Stimulated activated CD8-positive, alpha-beta memory T cell treated with anti-CD3 and anti-CD28 coated beads, Interleukin-12 subunit alpha, Interleukin-12 subunit beta, amount 100 ng/mL, for 24 hours (primary cell): ENCODE results near the gene EAF1.
"Not testable (repeated sequence)": the region's sequence is repeated elsewhere in the genome, so short reads cannot be mapped to it uniquely, and the experiment has no call there.

Experiments
- DNase-seq: peaks from one replicate; pipeline ENCODE4 v3.0.0-alpha.2; 2020; ENCODE audit errors: extremely low read depth

EAF1 gene

GRCh38 chr3:15452156-15452555, 24.8 kb downstream of the EAF1 start:
- no peak for DNase-seq

DNA sequence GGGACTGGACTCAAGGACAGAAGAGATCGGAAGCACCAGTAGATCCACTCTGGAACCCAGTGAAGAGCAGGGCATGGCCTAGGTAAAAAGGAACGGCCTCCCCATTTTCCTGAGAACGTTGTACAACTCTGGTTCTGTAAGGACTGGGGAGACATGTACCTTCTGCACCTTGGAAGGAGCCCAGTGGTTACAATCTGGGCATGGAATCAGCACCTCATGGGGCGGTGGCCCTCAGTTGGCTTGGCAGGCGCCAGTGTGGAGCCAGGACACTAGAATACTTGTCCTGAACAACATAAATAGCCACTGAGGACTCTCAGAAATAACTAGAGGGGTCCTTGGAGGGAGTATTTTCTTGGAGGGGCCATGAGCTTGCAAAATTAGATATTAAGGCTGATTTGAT, 25.6 kb downstream of the EAF1 start:
- no peak for DNase-seq

GRCh38 chr3:15453501-15453900, 26.1 kb downstream of the EAF1 start:
- no peak for DNase-seq

DNA sequence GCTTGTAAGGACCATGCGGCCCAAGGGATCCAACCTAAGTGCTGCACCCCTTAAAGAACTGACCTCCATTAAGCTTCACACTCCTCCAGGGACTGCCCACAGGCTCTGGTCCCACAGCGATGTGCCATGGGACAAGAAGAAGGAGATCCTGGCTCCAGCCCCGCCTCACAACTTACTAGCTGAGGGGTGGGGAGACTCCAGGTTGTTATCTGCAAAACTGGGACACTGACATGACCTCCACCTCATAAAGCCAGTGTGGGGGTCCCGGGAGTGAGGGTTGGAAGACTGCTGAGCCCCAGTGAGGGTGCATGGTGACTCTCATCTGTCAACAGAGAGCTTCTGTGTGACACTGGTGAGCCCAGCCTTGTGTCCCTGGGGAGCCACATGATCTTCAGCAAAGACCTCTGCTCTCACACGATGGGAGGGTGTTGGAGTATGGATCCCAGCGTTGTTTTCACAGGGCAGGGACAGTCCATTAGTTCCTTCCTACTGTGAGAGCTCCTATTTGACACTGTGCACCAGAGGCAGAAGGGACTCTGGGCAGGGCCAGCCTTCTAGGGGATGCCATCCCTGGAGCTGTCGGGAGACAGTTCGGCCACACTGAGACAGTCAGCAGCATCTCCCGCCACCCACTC, 26.7 kb downstream of the EAF1 start:
- no peak for DNase-seq

DNA sequence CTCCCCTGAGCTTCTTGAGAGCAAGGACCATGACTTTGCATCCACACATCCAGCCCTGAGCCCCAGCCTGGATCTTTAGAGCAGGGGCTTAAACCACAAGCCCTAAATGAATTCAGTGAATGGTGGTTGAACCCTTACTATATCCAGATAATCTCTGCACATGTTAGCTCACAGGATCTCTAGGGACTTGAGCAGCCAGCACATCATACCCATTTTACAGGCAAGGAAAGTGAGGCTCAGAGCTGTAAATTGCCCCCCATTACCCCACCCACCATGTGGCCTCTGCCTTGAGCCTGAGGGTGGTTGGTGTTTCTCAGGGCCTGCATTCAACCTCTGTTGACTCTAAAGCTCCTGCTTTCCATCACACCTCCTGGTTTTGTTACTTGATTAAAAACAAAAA, 27.6 kb downstream of the EAF1 start:
- DNase-seq, result no peak

- no peak for DNase-seq
Measured at GRCh38 chr3:15455756-15456155, 28.4 kb downstream of the EAF1 start.

DNA sequence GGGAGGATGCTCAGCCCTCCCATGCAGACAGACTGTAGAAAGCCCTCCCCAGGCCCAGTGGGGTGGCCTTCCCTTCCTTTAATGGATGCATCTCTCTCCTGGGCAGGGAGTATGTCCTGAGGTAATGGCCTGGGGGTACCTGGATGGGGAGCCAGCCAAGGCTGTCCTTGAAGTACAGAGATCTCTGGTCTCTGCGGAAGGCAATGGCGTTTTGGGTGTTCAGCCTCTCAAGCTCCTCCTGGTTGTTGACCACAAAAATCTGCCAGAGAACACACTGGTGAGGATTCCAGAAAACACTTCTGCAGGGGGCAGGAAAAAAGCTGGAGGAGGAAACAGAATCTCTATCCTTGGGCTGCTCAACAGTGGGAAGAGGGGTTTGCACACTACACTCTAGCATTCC, 28.9 kb downstream of the EAF1 start:
- no peak for DNase-seq

DNA sequence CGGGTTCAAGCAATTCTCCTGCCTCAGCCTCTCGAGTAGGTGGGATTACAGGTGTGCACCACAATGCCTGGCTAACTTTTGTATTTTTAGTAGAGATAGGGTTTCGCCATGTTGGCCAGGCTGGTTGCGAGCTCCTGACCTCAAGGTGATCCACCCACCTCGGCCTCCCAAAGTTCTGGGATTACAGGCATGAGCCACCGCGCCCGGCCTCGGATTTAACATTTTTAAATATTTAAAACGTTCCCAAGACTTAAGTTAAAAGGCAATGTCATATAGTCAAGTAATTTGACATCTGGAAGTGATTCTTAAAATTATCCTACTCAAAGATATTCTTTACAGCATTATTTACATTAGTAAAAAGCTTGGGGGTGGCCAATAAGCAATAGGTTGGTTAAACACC, 29.5 kb downstream of the EAF1 start:
- DNase-seq, result not testable (repeated sequence)

DNA sequence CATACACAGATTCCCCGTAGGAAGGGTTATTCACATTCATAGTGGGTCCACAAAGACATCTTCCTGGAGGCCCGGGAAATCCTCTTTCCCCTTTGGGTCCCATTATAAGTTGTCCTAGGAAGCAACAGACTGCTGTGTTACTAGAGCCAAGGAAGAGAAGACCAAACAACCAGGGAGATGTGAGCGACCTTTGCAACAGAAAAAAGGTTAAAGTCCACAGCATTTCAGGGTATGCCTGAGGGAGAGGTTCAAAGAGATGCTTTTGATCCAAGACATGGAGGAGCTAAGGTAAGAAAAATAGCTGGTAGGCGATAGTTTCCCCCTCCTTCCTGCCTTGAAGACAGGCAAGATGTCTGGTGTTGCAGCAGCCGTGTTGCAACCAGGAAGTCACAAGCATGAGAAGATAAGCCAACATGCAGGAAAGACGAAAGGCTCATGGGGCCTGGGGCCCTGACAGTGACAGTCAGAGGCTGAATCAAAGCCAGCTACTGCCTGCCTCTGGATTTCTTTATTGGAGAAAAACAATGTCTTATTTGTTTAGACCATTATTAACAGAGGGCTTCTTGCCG, 30.9 kb downstream of the EAF1 start:
- DNase-seq, result no peak

DNA sequence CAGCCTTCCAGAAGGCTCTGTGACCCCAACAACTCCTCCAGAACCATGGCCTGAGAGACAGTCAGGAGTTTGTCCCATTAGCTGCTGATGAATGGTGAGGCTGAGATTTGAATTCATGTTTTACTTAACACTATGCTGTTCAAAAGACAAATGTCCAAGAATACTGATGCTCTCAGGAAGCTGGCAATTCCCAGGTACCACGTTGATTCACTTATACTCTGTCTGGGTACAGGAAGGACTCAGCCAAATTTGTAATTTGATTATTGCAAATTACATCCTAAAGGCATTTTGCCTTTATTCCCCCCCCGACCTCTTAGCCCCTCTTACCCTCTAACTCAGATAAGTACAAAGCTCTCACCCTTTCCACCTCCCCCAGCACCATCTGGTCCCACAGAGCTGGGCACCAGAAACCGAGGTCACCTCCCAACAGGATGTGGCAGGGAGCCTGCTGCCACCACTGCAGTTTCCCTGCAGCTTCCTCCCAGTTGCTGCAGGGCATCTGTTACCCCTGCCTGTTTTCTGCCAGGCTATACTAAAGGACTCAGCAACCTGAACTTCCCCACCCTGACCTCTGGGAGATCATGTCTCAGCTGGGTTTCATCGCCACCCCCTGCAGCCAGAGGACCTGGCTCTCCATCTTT, 33.6 kb downstream of the EAF1 start:
- DNase-seq, result no peak

DNA sequence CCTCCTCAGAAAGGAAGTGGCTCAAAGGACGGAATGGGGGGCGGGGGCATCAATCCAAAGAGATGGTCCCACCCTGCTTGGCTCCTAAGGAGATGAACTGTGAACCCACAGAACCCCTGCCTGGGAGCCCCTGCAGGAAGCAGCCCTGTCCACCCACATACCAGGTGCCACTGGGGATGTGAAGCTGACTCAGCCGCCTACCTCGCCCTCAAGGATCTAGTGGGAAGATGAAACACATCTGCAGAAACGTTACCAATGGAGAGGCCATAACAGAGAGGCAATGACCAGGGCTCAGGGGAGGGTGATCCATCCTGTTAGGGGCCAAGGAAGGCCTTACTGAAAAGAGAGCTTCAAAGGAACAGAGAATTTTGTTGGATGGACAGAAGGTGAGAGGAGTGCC, 35.1 kb downstream of the EAF1 start:
- no peak for DNase-seq

- no peak for DNase-seq
Measured at GRCh38 chr3:15465876-15466585, 38.6 kb downstream of the EAF1 start.

GRCh38 chr3:15467227-15468181, 40.1 kb downstream of the EAF1 start:
- no peak for DNase-seq

GRCh38 chr3:15470261-15470660, 42.9 kb downstream of the EAF1 start:
- DNase-seq, result no peak

- DNase-seq, result no peak
Measured at GRCh38 chr3:15470849-15471248, 43.5 kb downstream of the EAF1 start.

DNA sequence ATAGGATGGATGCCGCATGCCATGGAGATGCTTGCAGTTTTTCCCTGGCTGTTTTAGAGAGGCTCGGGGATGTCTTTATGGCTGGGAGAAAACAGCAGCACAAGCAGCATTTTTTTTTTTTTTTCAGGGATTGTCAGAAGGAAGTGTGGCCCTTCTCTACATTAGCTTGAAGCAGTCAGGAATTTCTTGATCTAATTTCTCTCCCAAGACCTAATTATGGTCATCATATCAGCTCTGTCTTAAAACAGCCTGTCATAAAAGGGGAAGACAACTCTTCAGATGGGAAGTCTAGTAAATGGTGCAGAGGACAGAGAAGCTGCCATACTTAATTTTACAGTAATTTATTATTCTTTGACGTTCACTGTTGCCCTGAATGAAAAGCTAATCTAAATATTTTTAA, 44.5 kb downstream of the EAF1 start:
- DNase-seq, result no peak

DNA sequence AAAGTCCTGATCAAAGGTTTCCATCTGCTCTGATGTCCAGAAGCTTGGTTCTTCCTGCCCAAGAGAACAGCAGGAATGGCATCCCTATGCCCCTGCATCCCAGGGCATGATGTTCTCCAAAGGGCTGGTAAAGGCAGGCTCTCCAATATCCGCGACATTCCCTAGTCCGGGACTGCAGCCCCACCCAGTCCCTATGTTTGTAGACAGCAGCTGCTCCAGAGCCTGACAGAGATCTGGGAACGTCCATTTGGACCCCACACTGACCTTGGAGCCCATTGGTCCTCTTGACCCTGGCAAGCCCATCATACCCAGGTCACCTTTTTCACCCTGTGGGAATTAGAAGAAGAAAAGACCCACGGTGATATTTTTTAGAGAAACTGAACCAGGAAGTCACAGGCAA, 47.8 kb downstream of the EAF1 start:
- no peak for DNase-seq

GRCh38 chr3:15476378-15476777, 49.0 kb downstream of the EAF1 start:
- DNase-seq, result no peak

DNA sequence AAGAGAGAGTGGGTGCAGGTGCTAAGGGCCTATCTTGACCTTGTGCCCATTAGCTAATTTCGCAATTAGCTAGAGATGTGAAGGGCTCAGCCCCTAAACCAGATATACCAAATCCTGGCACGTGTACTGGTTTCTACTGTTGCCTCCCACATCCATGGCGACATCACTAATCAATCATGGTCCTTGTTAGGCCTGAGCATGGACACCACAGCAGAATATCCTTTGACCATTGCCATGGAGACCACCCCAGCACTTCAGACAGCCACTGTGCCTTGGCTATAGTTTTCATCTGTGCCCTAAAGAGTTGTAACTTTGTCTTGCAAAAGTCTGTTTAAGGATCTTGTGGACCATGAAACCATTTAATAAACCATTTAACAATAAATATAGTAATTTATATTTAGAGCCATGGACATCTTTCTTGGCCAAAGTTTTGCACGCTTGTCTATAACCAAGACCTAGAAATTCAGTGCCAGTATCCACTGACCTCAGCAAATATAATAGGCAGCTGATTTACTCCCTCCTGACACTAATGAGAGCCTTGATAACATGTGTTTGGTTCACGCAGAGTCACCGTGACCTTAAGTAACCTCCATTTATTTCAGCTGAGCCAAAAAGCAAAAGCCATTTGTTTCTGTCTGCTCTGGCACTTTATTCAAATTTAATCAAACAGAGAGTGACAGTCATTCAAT, 50.7 kb downstream of the EAF1 start:
- DNase-seq, result no peak

GRCh38 chr3:15478640-15478979, 51.2 kb downstream of the EAF1 start:
- DNase-seq, result no peak
